SK-N-SH treated with all-trans-retinoic acid at 6 μM for 48 hours (cell line): ENCODE measurements around the gene SCRN3.

Experiments
- ARNTL ChIP-seq: fragments of 450-650 bp; formaldehyde crosslinking; IDR thresholded peaks from 2 replicates; pipeline ENCODE4 v1.5.0; 2020; ENCODE audit warnings: low read depth, mild to moderate bottlenecking, moderate library complexity, borderline replicate concordance
- ESRRG ChIP-seq: fragments of 250-450 bp; sonication (Bioruptor Pico); IDR thresholded peaks from 2 replicates; pipeline ENCODE4 v1.6.1; 2021; ENCODE audit warnings: mild to moderate bottlenecking
- ISL1 ChIP-seq: fragments of 250-450 bp; sonication (Bioruptor Pico); IDR thresholded peaks from 2 replicates; pipeline ENCODE4 v2.1.2; 2022; ENCODE audit warnings: mild to moderate bottlenecking, moderate library complexity
- OSR1 ChIP-seq: fragments of 250-450 bp; sonication (Bioruptor Pico); IDR thresholded peaks from 2 replicates; pipeline ENCODE4 v1.8.0; 2022; ENCODE audit warnings: moderate library complexity, mild to moderate bottlenecking, inconsistent platforms
- PPARA ChIP-seq: fragments of 250-450 bp; sonication (Bioruptor Pico); IDR thresholded peaks from 2 replicates; pipeline ENCODE4 v1.5.0; 2020; ENCODE audit warnings: mild to moderate bottlenecking, borderline replicate concordance
- ZC3H10 ChIP-seq: fragments of 250-450 bp; sonication (Bioruptor Pico); IDR thresholded peaks from 2 replicates; pipeline ENCODE4 v1.5.1; 2021; ENCODE audit warnings: mild to moderate bottlenecking, moderate library complexity
- ZFP3 ChIP-seq: fragments of 250-450 bp; sonication (Bioruptor Pico); IDR thresholded peaks from 2 replicates; pipeline ENCODE4 v1.5.0; 2020; ENCODE audit warnings: mild to moderate bottlenecking, moderate library complexity
- ZFP30 ChIP-seq: fragments of 450-650 bp; formaldehyde crosslinking; IDR thresholded peaks from 2 replicates; pipeline ENCODE4 v1.5.0; 2022; ENCODE audit warnings: mild to moderate bottlenecking, moderate library complexity
- ZNF565 ChIP-seq: fragments of 450-650 bp; formaldehyde crosslinking; conservative IDR thresholded peaks from 2 replicates; pipeline ENCODE4 v1.5.0; 2020; ENCODE audit warnings: low read depth, mild to moderate bottlenecking, moderate library complexity
- ZNF8 ChIP-seq: fragments of 450-650 bp; formaldehyde crosslinking; IDR thresholded peaks from 2 replicates; pipeline ENCODE4 v1.5.0; 2020; ENCODE audit warnings: mild to moderate bottlenecking, moderate library complexity
- TF ChIP-seq, protein P1 (sequence below): fragments of 250-450 bp; sonication (Bioruptor Pico); IDR thresholded peaks from 2 replicates; pipeline ENCODE4 v1.8.0; 2020; ENCODE audit warnings: mild to moderate bottlenecking, moderate library complexity, borderline replicate concordance
- TF ChIP-seq, protein P2 (sequence below): fragments of 250-450 bp; sonication (Bioruptor Pico); IDR thresholded peaks from 2 replicates; pipeline ENCODE4 v1.8.0; 2021; ENCODE audit warnings: low read depth, mild to moderate bottlenecking, moderate library complexity, borderline replicate concordance
- TF ChIP-seq, protein P3 (sequence below): fragments of 250-450 bp; sonication (Bioruptor Pico); IDR thresholded peaks from 2 replicates; pipeline ENCODE4 v1.5.0; 2020; ENCODE audit warnings: mild to moderate bottlenecking, moderate library complexity
- TF ChIP-seq, protein P4 (sequence below): fragments of 250-450 bp; sonication (Bioruptor Pico); IDR thresholded peaks from 2 replicates; pipeline ENCODE4 v1.5.1; 2021; ENCODE audit warnings: mild to moderate bottlenecking, moderate library complexity

DNA sequence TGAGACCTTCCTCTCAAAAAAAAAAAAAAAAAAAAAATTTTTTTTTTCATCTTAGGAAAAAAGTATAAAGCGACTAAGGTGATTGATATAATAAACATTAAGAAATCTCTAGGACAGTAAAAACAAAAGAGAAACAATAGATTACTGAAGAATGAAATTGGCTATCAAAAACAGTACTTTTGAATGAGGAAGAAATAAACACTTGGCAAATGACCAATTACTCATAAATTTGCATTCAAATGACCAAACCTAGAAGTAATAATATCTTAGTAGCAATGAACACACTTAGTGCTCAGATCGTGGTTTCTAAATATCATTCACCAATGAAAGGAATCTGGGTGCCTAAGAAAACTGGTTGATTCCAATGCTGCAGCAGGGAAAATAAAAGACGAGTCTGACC, 10.3 kb upstream of the SCRN3 start:
- TF ChIP-seq ZFP3 (CRISPR knock-in tag) (no peak), ZC3H10 (CRISPR knock-in tag) (no peak), ESRRG (CRISPR knock-in tag) (no peak), ZNF565 (no peak), ISL1 (CRISPR knock-in tag) (no peak), PPARA (CRISPR knock-in tag) (no peak), ZFP30 (CRISPR knock-in tag) (no peak), ARNTL (CRISPR knock-in tag) (no peak), ZNF8 (no peak), OSR1 (CRISPR knock-in tag) (no peak)
- TF ChIP-seq, protein P1, sequence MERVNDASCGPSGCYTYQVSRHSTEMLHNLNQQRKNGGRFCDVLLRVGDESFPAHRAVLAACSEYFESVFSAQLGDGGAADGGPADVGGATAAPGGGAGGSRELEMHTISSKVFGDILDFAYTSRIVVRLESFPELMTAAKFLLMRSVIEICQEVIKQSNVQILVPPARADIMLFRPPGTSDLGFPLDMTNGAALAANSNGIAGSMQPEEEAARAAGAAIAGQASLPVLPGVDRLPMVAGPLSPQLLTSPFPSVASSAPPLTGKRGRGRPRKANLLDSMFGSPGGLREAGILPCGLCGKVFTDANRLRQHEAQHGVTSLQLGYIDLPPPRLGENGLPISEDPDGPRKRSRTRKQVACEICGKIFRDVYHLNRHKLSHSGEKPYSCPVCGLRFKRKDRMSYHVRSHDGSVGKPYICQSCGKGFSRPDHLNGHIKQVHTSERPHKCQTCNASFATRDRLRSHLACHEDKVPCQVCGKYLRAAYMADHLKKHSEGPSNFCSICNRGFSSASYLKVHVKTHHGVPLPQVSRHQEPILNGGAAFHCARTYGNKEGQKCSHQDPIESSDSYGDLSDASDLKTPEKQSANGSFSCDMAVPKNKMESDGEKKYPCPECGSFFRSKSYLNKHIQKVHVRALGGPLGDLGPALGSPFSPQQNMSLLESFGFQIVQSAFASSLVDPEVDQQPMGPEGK (CRISPR knock-in tag), result no peak
- TF ChIP-seq, protein P2, sequence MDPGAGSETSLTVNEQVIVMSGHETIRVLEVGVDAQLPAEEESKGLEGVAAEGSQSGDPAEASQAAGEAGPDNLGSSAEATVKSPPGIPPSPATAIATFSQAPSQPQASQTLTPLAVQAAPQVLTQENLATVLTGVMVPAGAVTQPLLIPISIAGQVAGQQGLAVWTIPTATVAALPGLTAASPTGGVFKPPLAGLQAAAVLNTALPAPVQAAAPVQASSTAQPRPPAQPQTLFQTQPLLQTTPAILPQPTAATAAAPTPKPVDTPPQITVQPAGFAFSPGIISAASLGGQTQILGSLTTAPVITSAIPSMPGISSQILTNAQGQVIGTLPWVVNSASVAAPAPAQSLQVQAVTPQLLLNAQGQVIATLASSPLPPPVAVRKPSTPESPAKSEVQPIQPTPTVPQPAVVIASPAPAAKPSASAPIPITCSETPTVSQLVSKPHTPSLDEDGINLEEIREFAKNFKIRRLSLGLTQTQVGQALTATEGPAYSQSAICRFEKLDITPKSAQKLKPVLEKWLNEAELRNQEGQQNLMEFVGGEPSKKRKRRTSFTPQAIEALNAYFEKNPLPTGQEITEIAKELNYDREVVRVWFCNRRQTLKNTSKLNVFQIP (CRISPR knock-in tag), result no peak
- TF ChIP-seq, protein P3, sequence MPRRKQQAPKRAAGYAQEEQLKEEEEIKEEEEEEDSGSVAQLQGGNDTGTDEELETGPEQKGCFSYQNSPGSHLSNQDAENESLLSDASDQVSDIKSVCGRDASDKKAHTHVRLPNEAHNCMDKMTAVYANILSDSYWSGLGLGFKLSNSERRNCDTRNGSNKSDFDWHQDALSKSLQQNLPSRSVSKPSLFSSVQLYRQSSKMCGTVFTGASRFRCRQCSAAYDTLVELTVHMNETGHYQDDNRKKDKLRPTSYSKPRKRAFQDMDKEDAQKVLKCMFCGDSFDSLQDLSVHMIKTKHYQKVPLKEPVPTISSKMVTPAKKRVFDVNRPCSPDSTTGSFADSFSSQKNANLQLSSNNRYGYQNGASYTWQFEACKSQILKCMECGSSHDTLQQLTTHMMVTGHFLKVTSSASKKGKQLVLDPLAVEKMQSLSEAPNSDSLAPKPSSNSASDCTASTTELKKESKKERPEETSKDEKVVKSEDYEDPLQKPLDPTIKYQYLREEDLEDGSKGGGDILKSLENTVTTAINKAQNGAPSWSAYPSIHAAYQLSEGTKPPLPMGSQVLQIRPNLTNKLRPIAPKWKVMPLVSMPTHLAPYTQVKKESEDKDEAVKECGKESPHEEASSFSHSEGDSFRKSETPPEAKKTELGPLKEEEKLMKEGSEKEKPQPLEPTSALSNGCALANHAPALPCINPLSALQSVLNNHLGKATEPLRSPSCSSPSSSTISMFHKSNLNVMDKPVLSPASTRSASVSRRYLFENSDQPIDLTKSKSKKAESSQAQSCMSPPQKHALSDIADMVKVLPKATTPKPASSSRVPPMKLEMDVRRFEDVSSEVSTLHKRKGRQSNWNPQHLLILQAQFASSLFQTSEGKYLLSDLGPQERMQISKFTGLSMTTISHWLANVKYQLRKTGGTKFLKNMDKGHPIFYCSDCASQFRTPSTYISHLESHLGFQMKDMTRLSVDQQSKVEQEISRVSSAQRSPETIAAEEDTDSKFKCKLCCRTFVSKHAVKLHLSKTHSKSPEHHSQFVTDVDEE (CRISPR knock-in tag), result no peak
- TF ChIP-seq, protein P4, sequence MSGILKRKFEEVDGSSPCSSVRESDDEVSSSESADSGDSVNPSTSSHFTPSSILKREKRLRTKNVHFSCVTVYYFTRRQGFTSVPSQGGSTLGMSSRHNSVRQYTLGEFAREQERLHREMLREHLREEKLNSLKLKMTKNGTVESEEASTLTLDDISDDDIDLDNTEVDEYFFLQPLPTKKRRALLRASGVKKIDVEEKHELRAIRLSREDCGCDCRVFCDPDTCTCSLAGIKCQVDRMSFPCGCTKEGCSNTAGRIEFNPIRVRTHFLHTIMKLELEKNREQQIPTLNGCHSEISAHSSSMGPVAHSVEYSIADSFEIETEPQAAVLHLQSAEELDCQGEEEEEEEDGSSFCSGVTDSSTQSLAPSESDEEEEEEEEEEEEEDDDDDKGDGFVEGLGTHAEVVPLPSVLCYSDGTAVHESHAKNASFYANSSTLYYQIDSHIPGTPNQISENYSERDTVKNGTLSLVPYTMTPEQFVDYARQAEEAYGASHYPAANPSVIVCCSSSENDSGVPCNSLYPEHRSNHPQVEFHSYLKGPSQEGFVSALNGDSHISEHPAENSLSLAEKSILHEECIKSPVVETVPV (CRISPR knock-in tag), result no peak
